A673 (cell line): ENCODE data around the gene KANK4.

Experiments used
- EZH2 ChIP-seq: fragments of 200-600 bp; sonication (generic); IDR thresholded peaks from 2 replicates; pipeline ENCODE4 v1.6.1; 2017; ENCODE audit warnings: borderline replicate concordance, low read depth, mild to moderate bottlenecking, mixed read lengths, antibody characterized with exemption, low read length; ENCODE audit not compliant: poor library complexity, severe bottlenecking
- TF ChIP-seq, protein P1 (sequence below): fragments of 300-800, 200-600 bp; sonication (generic); conservative IDR thresholded peaks from 2 replicates; pipeline ENCODE4 v1.5.1; 2017; ENCODE audit warnings: low read depth, mild to moderate bottlenecking, antibody characterized with exemption, low read length, moderate library complexity, mixed read lengths

DNA sequence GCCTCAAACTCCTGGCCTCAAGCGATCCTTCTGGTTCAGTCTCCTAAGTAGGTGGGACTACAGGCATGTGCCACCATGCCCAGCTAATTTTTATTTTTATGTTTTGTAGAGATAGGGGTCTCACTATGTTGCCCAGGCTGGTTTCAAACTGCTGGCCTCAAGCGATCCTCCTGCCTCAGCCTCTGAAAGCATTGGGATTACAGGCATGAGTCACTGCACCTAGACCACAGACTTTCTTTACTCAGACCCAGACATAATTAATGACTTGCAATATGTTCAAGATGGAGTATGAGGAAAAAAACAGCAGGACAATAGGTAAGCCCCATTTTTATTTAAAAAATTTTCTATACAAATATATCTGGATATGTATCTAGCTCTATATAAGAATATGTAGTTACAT, 13.2 kb downstream of the KANK4 start:
- TF ChIP-seq, protein P1, sequence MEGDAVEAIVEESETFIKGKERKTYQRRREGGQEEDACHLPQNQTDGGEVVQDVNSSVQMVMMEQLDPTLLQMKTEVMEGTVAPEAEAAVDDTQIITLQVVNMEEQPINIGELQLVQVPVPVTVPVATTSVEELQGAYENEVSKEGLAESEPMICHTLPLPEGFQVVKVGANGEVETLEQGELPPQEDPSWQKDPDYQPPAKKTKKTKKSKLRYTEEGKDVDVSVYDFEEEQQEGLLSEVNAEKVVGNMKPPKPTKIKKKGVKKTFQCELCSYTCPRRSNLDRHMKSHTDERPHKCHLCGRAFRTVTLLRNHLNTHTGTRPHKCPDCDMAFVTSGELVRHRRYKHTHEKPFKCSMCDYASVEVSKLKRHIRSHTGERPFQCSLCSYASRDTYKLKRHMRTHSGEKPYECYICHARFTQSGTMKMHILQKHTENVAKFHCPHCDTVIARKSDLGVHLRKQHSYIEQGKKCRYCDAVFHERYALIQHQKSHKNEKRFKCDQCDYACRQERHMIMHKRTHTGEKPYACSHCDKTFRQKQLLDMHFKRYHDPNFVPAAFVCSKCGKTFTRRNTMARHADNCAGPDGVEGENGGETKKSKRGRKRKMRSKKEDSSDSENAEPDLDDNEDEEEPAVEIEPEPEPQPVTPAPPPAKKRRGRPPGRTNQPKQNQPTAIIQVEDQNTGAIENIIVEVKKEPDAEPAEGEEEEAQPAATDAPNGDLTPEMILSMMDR, result no peak
- TF ChIP-seq EZH2, result no peak
